Measurements from ENCODE around the gene HLA-A. TPM values are rescaled to one million over a fixed set of nuclear protein-coding genes. Genes with fewer than 3 reads are reported as not detected.

Gene HLA-A
- polyA plus RNA-seq (ENCODE audit: insufficient read length in 4 of 4) = 100 to 1,000 TPM; 162 to 262 (median 187) TPM

GRCh38 chr6:29942275-29943052 lies at the start of gene HLA-A:
Gene HLA-A (plus strand): TSS chr6:29942532. CDS start chr6:29942554, 22 bp downstream.
- peak; percentile 76 to 93 (median 82) for DNase-seq (ENCODE audit: low read depth in 4 of 4, low spot score in 2 of 4)

- no peak for DNase-seq (ENCODE audit: low read depth in 4 of 4, low spot score in 2 of 4)
Measured at GRCh38 chr6:29892696-29893095, 49.6 kb upstream of the HLA-A start.

- no peak for DNase-seq (ENCODE audit: low read depth in 4 of 4, low spot score in 2 of 4)
Measured at GRCh38 chr6:29899281-29899680, 43.1 kb upstream of the HLA-A start.

GRCh38 chr6:29905286-29905685 lies 37.0 kb upstream of the HLA-A start:
- no peak for DNase-seq (ENCODE audit: low read depth in 4 of 4, low spot score in 2 of 4)

- DNase-seq (ENCODE audit: low read depth in 4 of 4, low spot score in 2 of 4) = no peak
Measured at GRCh38 chr6:29907637-29908340, 34.5 kb upstream of the HLA-A start.

- no peak for DNase-seq (ENCODE audit: low read depth in 4 of 4, low spot score in 2 of 4)
Measured at GRCh38 chr6:29908341-29908662, 34.0 kb upstream of the HLA-A start.

GRCh38 chr6:29908710-29909109 lies 33.6 kb upstream of the HLA-A start:
- DNase-seq (ENCODE audit: low read depth in 4 of 4, low spot score in 2 of 4) = no peak

- no peak for DNase-seq (ENCODE audit: low read depth in 4 of 4, low spot score in 2 of 4)
Measured at GRCh38 chr6:29909985-29910384, 32.3 kb upstream of the HLA-A start.

GRCh38 chr6:29912840-29913239 lies 29.5 kb upstream of the HLA-A start:
- no peak for DNase-seq (ENCODE audit: low read depth in 4 of 4, low spot score in 2 of 4)

GRCh38 chr6:29916741-29917140 lies 25.6 kb upstream of the HLA-A start:
- no peak for DNase-seq (ENCODE audit: low read depth in 4 of 4, low spot score in 2 of 4)

- DNase-seq (ENCODE audit: low read depth in 4 of 4, low spot score in 2 of 4) = no peak
Measured at GRCh38 chr6:29917857-29918256, 24.5 kb upstream of the HLA-A start.

GRCh38 chr6:29919506-29920445 lies 22.6 kb upstream of the HLA-A start:
- DNase-seq (ENCODE audit: low read depth in 4 of 4, low spot score in 2 of 4) = no peak

- no peak for DNase-seq (ENCODE audit: low read depth in 4 of 4, low spot score in 2 of 4)
Measured at GRCh38 chr6:29924287-29924686, 18.0 kb upstream of the HLA-A start.

GRCh38 chr6:29924731-29925130 lies 17.6 kb upstream of the HLA-A start:
- no peak for DNase-seq (ENCODE audit: low read depth in 4 of 4, low spot score in 2 of 4)

- DNase-seq (ENCODE audit: low read depth in 4 of 4, low spot score in 2 of 4) = no peak
Measured at GRCh38 chr6:29925321-29925720, 17.0 kb upstream of the HLA-A start.

GRCh38 chr6:29925727-29926412 lies 16.5 kb upstream of the HLA-A start:
- DNase-seq (ENCODE audit: low read depth in 4 of 4, low spot score in 2 of 4) = no peak

GRCh38 chr6:29926413-29927274 lies 15.7 kb upstream of the HLA-A start:
- peak in 1 of 4 donors; percentile 63 for DNase-seq (ENCODE audit: low read depth in 4 of 4, low spot score in 2 of 4)

- no peak for DNase-seq (ENCODE audit: low read depth in 4 of 4, low spot score in 2 of 4)
Measured at GRCh38 chr6:29927275-29927569, 15.1 kb upstream of the HLA-A start.

GRCh38 chr6:29927841-29928388 lies 14.4 kb upstream of the HLA-A start:
- no peak for DNase-seq (ENCODE audit: low read depth in 4 of 4, low spot score in 2 of 4)

Data from left renal cortex interstitium (tissue), 4 donors.